ENCODE data around the gene ARID1B.

- TF ChIP-seq CTCF (conservative IDR thresholded peaks at IDR 0.05): no peak
- no peak for TF ChIP-seq EZH2 (IDR thresholded peaks at IDR 0.05; ENCODE audit: low read depth)
These were observed 151.8 kb downstream of the ARID1B start for GRCh38 chr6:156928972-156929371.

Data from PC-9 (cell line).